Keratinocyte (primary cell): Measurements from ENCODE around the gene DMRTB1.

Source experiments
- EZH2 ChIP-seq: IDR thresholded peaks from one replicate; pipeline ENCODE4 v1.6.1; 2012; ENCODE audit warnings: inconsistent platforms, mild to moderate bottlenecking, low read length, moderate library complexity
- TF ChIP-seq, protein P1 (sequence below), 3 experiments: IDR thresholded peaks in 1 of 3; conservative IDR thresholded peaks in 1 of 3; optimal IDR thresholded peaks in 1 of 3; 2 replicates in 2 of 3; 3 replicates in 1 of 3; pipeline versions ENCODE3 to v1.5.1; 2011; ENCODE audit warnings: low read length in 3 of 3, mild to moderate bottlenecking in 3 of 3, moderate library complexity in 2 of 3, control low read depth in 1 of 3, inconsistent platforms in 1 of 3; ENCODE audit not compliant: insufficient read depth in 2 of 3; ENCODE audit errors: extremely low read depth in 1 of 3

DNA sequence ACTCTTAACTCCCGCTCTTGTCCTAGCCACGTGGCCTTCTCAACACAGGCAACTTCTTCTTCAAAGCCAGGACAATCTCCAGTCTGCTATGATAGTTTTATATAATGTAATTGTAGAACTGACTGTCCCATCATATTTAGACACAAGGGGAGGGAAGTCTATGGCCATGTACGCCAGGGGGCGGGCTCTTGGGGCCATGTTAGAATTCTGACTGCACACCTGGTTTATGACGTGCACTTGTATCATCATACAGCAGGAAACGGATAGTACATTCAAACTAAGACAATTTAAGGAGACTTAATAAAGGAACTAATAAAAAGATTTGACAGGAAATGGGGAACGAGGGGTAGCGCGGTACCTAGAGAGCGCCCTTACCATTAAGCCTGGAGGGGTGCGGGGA, 21.5 kb downstream of the DMRTB1 start:
- TF ChIP-seq, protein P1, sequence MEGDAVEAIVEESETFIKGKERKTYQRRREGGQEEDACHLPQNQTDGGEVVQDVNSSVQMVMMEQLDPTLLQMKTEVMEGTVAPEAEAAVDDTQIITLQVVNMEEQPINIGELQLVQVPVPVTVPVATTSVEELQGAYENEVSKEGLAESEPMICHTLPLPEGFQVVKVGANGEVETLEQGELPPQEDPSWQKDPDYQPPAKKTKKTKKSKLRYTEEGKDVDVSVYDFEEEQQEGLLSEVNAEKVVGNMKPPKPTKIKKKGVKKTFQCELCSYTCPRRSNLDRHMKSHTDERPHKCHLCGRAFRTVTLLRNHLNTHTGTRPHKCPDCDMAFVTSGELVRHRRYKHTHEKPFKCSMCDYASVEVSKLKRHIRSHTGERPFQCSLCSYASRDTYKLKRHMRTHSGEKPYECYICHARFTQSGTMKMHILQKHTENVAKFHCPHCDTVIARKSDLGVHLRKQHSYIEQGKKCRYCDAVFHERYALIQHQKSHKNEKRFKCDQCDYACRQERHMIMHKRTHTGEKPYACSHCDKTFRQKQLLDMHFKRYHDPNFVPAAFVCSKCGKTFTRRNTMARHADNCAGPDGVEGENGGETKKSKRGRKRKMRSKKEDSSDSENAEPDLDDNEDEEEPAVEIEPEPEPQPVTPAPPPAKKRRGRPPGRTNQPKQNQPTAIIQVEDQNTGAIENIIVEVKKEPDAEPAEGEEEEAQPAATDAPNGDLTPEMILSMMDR (optimal IDR thresholded peaks at IDR 0.05 in 1 of 3, IDR thresholded peaks at IDR 0.05 in 1 of 3, conservative IDR thresholded peaks at IDR 0.05 in 1 of 3; ENCODE audit: extremely low read depth in 1 of 3, insufficient read depth in 2 of 3, low read length in 3 of 3), result no peak
- TF ChIP-seq EZH2, result no peak
